ENCODE results near the gene LITAFD.

Gene LITAFD

GRCh38 chr16:8861563-8862308 is 20.4 kb upstream of the LITAFD start:
- Mint-ChIP-seq H3K9me3 (no peaks in the 10 kb centered on the region), H3K27me3 (ENCODE audit: low read depth, poor library complexity) (no peaks in the 10 kb centered on the region), H3K27ac (peak overlapping the region; percentile 80), H3K4me3 (no peak overlapping the region), H3K4me1 (peaks cover 52% of the 10 kb centered on the region), H3K36me3 (ENCODE audit: low read depth) (peaks cover 29% of the 10 kb centered on the region)
- no peak for DNase-seq
- no peak for TF ChIP-seq CTCF (IDR thresholded peaks at IDR 0.05)

GRCh38 chr16:8862309-8863130 is 19.6 kb upstream of the LITAFD start:
- no peak overlapping the region for H3K4me3 Mint-ChIP-seq
- H3K27ac Mint-ChIP-seq, result peak overlapping the region; percentile 80
- H3K9me3 Mint-ChIP-seq, result no peaks in the 10 kb centered on the region
- H3K27me3 Mint-ChIP-seq (ENCODE audit: low read depth, poor library complexity), result no peaks in the 10 kb centered on the region
- H3K4me1 Mint-ChIP-seq, result peaks cover 58% of the 10 kb centered on the region
- TF ChIP-seq CTCF (IDR thresholded peaks at IDR 0.05), result no peak
- H3K36me3 Mint-ChIP-seq (ENCODE audit: low read depth), result peaks cover 21% of the 10 kb centered on the region
- no peak for DNase-seq

DNA sequence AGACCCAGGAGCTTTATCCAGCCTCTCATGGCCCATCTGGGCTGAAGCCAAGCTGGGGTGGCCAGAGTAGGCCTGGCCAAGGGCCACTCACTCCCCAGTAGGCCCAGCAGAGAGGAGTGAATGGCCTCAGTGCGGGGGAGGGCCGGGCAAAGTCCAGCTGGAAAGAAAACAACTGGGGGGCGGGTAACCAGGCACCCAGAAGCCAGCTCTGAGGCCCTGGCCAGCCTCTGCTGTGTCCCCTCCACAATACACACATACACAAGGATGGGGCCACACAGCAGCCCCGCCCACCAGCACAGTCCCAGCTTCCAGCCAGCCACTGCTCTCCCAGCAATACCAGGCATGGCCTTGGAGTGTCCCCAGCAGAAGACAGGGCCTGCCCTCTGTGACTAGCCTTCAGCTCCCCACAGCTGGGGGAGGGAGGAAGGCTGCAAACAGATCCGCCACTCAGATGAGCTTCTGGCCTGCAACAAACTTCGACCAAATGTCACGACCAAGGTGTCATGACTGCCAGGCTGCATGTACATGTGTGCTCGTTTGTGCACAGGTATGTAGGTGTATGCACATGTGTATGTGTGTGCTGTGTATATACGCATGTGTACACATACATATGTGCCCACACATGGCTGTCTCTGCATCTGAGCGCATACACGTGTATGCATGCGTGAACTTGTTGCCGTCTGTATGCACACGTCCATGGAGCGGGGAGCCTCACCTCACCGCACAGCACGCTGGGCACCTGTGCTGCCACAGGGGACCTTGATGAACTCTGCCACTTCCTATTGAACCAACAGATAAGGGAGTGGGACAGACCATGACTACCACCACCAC is 18.3 kb upstream of the LITAFD start:
- Mint-ChIP-seq H3K4me1 (peaks cover 64% of the 10 kb centered on the region), H3K27ac (peak overlapping the region; percentile 87), H3K36me3 (ENCODE audit: low read depth) (peaks cover 10% of the 10 kb centered on the region), H3K4me3 (peak overlapping the region; percentile 13), H3K27me3 (ENCODE audit: low read depth, poor library complexity) (no peaks in the 10 kb centered on the region), H3K9me3 (no peaks in the 10 kb centered on the region)
- peak; percentile 25 for DNase-seq
- TF ChIP-seq CTCF (IDR thresholded peaks at IDR 0.05), result no peak

DNA sequence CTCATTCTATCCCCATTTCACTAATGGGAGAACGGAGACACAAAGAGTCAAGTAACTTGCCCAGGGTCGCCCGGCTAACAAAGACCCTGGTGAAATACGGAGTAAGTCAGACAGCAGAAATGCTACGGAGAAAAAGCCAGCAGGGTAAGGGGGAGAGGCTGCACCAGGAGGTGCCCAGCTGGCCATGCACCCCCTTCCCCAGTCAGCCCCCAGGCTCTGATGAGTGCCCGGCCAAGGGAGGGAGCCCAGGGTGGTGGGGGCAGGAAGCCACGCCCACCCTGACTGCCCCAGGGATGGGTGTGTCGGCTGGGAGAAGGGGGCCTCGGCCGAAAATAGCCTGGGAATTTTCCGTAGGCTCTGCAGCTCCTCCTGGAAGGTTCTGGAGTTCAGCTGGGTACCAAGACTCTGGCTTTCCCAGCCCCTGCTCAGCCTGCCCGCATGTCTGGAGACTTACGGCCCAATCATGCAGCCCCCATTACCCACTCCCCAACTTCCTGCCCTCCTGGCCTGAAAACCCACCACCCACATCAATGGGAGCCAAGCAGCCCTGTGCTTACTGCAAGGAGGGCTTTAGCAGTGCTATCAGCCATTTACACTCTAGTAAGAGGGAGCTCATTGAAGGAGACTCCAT is 17.6 kb upstream of the LITAFD start:
- H3K9me3 Mint-ChIP-seq, result no peaks in the 10 kb centered on the region
- TF ChIP-seq CTCF (IDR thresholded peaks at IDR 0.05), result no peak
- H3K36me3 Mint-ChIP-seq (ENCODE audit: low read depth), result peaks cover 4% of the 10 kb centered on the region
- H3K4me3 Mint-ChIP-seq, result peak overlapping the region; percentile 54
- H3K27me3 Mint-ChIP-seq (ENCODE audit: low read depth, poor library complexity), result peaks cover 3% of the 10 kb centered on the region
- peak overlapping the region; percentile 87 for H3K27ac Mint-ChIP-seq
- DNase-seq, result no peak
- H3K4me1 Mint-ChIP-seq, result peaks cover 70% of the 10 kb centered on the region

DNA sequence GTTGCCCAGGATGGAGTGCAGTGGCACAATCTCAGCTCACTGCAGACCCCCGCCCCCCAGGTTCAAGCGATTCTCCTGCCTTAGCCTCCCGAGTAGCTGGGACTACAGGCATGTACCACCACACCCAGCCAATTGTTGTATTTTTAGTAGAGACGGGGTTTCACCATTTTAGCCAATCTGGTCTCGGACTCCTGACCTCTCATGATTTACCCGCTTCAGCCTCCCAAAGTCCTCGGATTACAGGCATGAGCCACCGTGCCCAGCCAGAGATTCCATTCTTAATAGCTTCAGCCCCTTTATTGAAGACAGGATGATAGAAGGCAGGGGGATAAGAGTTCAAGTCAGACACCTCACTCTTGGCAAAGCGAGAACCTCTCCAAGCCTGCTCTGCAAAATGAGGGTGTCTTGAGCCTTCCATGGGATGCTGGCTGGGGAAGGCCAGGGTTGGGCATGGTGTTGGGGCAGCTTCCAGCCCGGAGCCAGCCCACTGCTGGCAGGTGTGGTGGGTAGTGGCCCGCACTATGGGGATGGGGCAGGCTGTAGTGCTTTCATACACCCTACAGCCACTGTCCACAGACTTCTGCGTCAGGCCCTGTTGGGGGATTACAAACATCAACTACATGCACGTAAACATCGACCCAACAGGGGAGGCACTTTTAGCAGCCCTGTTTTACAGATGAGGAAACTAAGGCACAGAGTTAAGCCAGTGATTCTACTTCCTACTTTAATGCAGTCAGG is 16.8 kb upstream of the LITAFD start:
- TF ChIP-seq CTCF (IDR thresholded peaks at IDR 0.05), result no peak
- peaks cover 71% of the 10 kb centered on the region for H3K4me1 Mint-ChIP-seq
- peaks cover 3% of the 10 kb centered on the region for H3K27me3 Mint-ChIP-seq (ENCODE audit: low read depth, poor library complexity)

More for the DNA sequence above, 16.8 kb upstream of the LITAFD start:
- Mint-ChIP-seq H3K27ac (peak overlapping the region; percentile 85), H3K9me3 (no peaks in the 10 kb centered on the region), H3K4me3 (peak overlapping the region; percentile 54), H3K36me3 (ENCODE audit: low read depth) (peaks cover 4% of the 10 kb centered on the region)
- DNase-seq, result no peak
